OCI-LY3 (cell line): Measurements from ENCODE around the gene TRAF5.

Experiments used
- H2AFZ ChIP-seq: fragments of 200-600, 300-600 bp; shearing (Covaris generic); 2 replicates; pipeline ENCODE4 v1.6.0; 2014; ENCODE audit warnings: antibody characterized with exemption, low read depth, low read length
- H3K27ac ChIP-seq: fragments of 200-600, 300-600 bp; sonication (generic); 2 replicates; pipeline ENCODE4 v1.5.1; 2014; ENCODE audit warnings: mild to moderate bottlenecking, low read length, moderate library complexity, mixed read lengths
- H3K27me3 ChIP-seq: fragments of 200-600, 300-600 bp; sonication (generic); 2 replicates; pipeline ENCODE4 v1.6.1; 2014; ENCODE audit warnings: low read depth, low read length, mixed read lengths
- H3K36me3 ChIP-seq: fragments of 200-600, 300-600 bp; sonication (generic); replicated peaks from 2 replicates; pipeline ENCODE3; 2014; ENCODE audit warnings: low read depth, low read length, mixed read lengths
- H3K4me1 ChIP-seq: fragments of 300-600, 200-600 bp; sonication (generic); 2 replicates; pipeline ENCODE4 v1.6.1; 2014; ENCODE audit warnings: low read length, mixed read lengths
- H3K4me2 ChIP-seq: fragments of 200-600, 300-600 bp; sonication (generic); 2 replicates; pipeline ENCODE4 v1.6.1; 2014; ENCODE audit warnings: low read length, mixed read lengths
- H3K4me3 ChIP-seq: fragments of 300-600, 200-600 bp; sonication (generic); 2 replicates; pipeline ENCODE4 v1.5.1; 2014; ENCODE audit warnings: antibody characterized with exemption, mild to moderate bottlenecking, low read length, moderate library complexity
- H3K79me2 ChIP-seq: fragments of 300-600, 200-600 bp; shearing (Covaris generic); 2 replicates; pipeline ENCODE4 v1.6.1; 2014; ENCODE audit warnings: mild to moderate bottlenecking, low read length, mixed read lengths
- H3K9ac ChIP-seq: fragments of 300-600, 200-600 bp; shearing (Covaris generic); 2 replicates; pipeline ENCODE4 v1.6.0; 2014; ENCODE audit warnings: mild to moderate bottlenecking, low read length, moderate library complexity
- H3K9me3 ChIP-seq: fragments of 200-600, 300-600 bp; shearing (Covaris generic); 2 replicates; pipeline ENCODE4 v1.6.1; 2014; ENCODE audit warnings: low read length, mixed read lengths; ENCODE audit not compliant: insufficient read depth
- H4K20me1 ChIP-seq: fragments of 200-600, 300-600 bp; sonication (generic); 2 replicates; pipeline ENCODE4 v1.6.1; 2016; ENCODE audit warnings: low read length, mixed read lengths; ENCODE audit not compliant: insufficient read depth
- CTCF ChIP-seq: fragments of 200-600, 300-600 bp; sonication (generic); IDR thresholded peaks from 2 replicates; pipeline ENCODE4 v1.5.1; 2014; ENCODE audit warnings: antibody characterized with exemption, low read length, low read depth
- EZH2phosphoT487 ChIP-seq: fragments of 200-600 bp; shearing (Covaris generic); IDR thresholded peaks from 2 replicates; pipeline ENCODE4 v1.6.1; 2018; ENCODE audit warnings: antibody characterized with exemption, mixed run types, low read depth

TRAF5 gene

DNA sequence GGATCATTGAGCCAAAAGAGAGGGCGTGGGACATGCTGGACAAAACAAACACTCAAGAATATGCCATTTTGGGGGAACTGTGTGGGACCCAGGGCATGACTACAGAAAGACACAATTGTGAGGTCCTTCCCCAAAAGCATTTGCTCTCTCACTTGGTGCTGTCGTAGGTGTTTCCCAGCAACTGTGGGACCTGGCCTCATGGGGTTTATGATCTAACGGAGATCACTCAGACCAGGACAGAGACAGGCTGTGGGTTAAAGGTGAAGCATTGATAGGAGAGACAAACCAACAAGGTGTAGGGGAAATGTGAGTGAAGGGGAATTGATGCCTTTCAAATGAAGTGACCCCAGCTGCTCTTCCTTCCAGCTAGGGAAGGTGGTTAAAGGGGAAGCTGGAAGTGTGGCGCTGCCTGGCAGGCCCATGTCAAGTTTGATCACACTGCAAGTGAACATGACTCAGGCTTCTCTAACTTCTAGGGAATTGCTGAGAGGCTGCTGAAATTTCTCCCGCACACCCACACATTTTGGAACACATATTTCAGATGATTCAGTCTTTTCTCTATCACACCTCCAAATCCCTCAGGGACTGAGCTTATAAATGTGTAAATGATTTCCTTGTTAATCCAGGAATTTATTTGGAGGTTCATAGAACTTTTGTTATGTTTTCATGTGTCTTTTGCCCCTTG is 30.2 kb downstream of the TRAF5 start:
- no peak overlapping the region for H2AFZ ChIP-seq
- H3K79me2 ChIP-seq: peaks cover 11% of the 10 kb centered on the region
- no peaks in the 10 kb centered on the region for H3K4me1 ChIP-seq
- no peaks in the 10 kb centered on the region for H3K27me3 ChIP-seq
- 0 out of 2 replicates have a peak, but pooled peaks cover under 1% of the 10 kb centered on the region for H3K9me3 ChIP-seq
- peaks cover 49% of the 10 kb centered on the region for H3K36me3 ChIP-seq
- TF ChIP-seq CTCF: no peak
- no peak for TF ChIP-seq EZH2phosphoT487
- H3K4me2 ChIP-seq: no peak overlapping the region
- no peak overlapping the region for H3K4me3 ChIP-seq
- H3K27ac ChIP-seq: no peak overlapping the region
- peaks cover 15% of the 10 kb centered on the region for H4K20me1 ChIP-seq
- no peak overlapping the region for H3K9ac ChIP-seq

- peaks cover 42% of the 10 kb centered on the region for H3K36me3 ChIP-seq
These were observed 32.1 kb downstream of the TRAF5 start for GRCh38 chr1:211358685-211359084.

GRCh38 chr1:211359876-211360275 is 33.2 kb downstream of the TRAF5 start:
- H3K27ac ChIP-seq: no peak overlapping the region
- H3K4me3 ChIP-seq: no peak overlapping the region
- no peak overlapping the region for H2AFZ ChIP-seq
- no peak for TF ChIP-seq EZH2phosphoT487
- no peak overlapping the region for H3K9ac ChIP-seq
- H3K27me3 ChIP-seq: no peaks in the 10 kb centered on the region
- 0 out of 2 replicates have a peak, but pooled peaks cover 4% of the 10 kb centered on the region for H4K20me1 ChIP-seq
- no peaks in the 10 kb centered on the region for H3K79me2 ChIP-seq
- H3K9me3 ChIP-seq: no peaks in the 10 kb centered on the region
- no peaks in the 10 kb centered on the region for H3K4me1 ChIP-seq
- peaks cover 41% of the 10 kb centered on the region for H3K36me3 ChIP-seq
- H3K4me2 ChIP-seq: no peak overlapping the region

More at GRCh38 chr1:211358685-211359084, 32.1 kb downstream of the TRAF5 start:
- Histone ChIP-seq H3K4me1 (no peaks in the 10 kb centered on the region), H3K4me3 (no peak overlapping the region), H3K9me3 (no peaks in the 10 kb centered on the region), H3K79me2 (0 out of 2 replicates have a peak, but pooled peaks cover 5% of the 10 kb centered on the region), H3K27ac (no peak overlapping the region), H3K4me2 (no peak overlapping the region), H4K20me1 (peaks cover 7% of the 10 kb centered on the region; the same call in 1 of the 2 replicates), H3K9ac (no peak overlapping the region), H2AFZ (no peak overlapping the region), H3K27me3 (no peaks in the 10 kb centered on the region)
- TF ChIP-seq EZH2phosphoT487 (no peak), CTCF (no peak)

GRCh38 chr1:211361202-211361601 is 34.6 kb downstream of the TRAF5 start:
- H3K9ac ChIP-seq: no peak overlapping the region
- no peaks in the 10 kb centered on the region for H3K27me3 ChIP-seq
- no peaks in the 10 kb centered on the region for H3K9me3 ChIP-seq
- no peak overlapping the region for H3K27ac ChIP-seq
- no peak overlapping the region for H2AFZ ChIP-seq
- H3K4me1 ChIP-seq: no peaks in the 10 kb centered on the region
- no peak for TF ChIP-seq CTCF
- no peak for TF ChIP-seq EZH2phosphoT487
- H3K79me2 ChIP-seq: no peaks in the 10 kb centered on the region
- no peak overlapping the region for H3K4me2 ChIP-seq
- H4K20me1 ChIP-seq: 0 out of 2 replicates have a peak, but pooled peaks cover 4% of the 10 kb centered on the region
- H3K36me3 ChIP-seq: peaks cover 43% of the 10 kb centered on the region
- H3K4me3 ChIP-seq: no peak overlapping the region
